OCI-LY1 (cell line): ENCODE measurements around the gene PDK2.

Experiments used
- H2AFZ ChIP-seq: fragments of 200-600 bp; sonication (generic), shearing (Covaris generic); 2 replicates; pipeline ENCODE4 v1.6.0; 2014; ENCODE audit warnings: antibody characterized with exemption, mild to moderate bottlenecking, low read length
- H3F3A ChIP-seq: fragments of 200-600 bp; sonication (generic), shearing (Covaris generic); 2 replicates; pipeline ENCODE4 v1.6.0; 2014; ENCODE audit warnings: mild to moderate bottlenecking, antibody characterized with exemption, low read length, moderate library complexity; ENCODE audit not compliant: insufficient read depth
- H3K27ac ChIP-seq: fragments of 200-600 bp; sonication (generic); 2 replicates; pipeline ENCODE4 v1.5.1; 2014; ENCODE audit warnings: low read length, mixed run types, mild to moderate bottlenecking, low read depth; ENCODE audit not compliant: poor library complexity, severe bottlenecking
- H3K27me3 ChIP-seq: fragments of 200-600 bp; sonication (generic); 2 replicates; pipeline ENCODE4 v1.6.0; 2014; ENCODE audit warnings: antibody characterized with exemption, mild to moderate bottlenecking, low read length, moderate library complexity; ENCODE audit not compliant: insufficient read depth
- H3K36me3 ChIP-seq: fragments of 200-600 bp; sonication (generic); 2 replicates; pipeline ENCODE4 v1.6.1; 2014; ENCODE audit warnings: mild to moderate bottlenecking, antibody characterized with exemption, low read length, moderate library complexity, mixed read lengths; ENCODE audit not compliant: insufficient read depth
- H3K4me1 ChIP-seq: fragments of 200-600 bp; sonication (generic); 2 replicates; pipeline ENCODE4 v1.5.1; 2014; ENCODE audit warnings: mild to moderate bottlenecking, low read length, moderate library complexity; ENCODE audit not compliant: insufficient read depth, severe bottlenecking
- H3K4me2 ChIP-seq: fragments of 200-600 bp; sonication (generic), shearing (Covaris generic); 2 replicates; pipeline ENCODE4 v1.6.1; 2014; ENCODE audit warnings: low read length
- H3K4me3 ChIP-seq: fragments of 200-600 bp; sonication (generic); 2 replicates; pipeline ENCODE4 v1.5.1; 2014; ENCODE audit warnings: low read length, low read depth, mild to moderate bottlenecking, mixed read lengths; ENCODE audit not compliant: poor library complexity, severe bottlenecking
- H3K79me2 ChIP-seq: fragments of 200-600 bp; shearing (Covaris generic); 2 replicates; pipeline ENCODE4 v1.6.1; 2016; ENCODE audit warnings: mixed run types, low read length, mixed read lengths; ENCODE audit not compliant: insufficient read depth
- H3K9ac ChIP-seq: fragments of 200-600 bp; sonication (generic), shearing (Covaris generic); 2 replicates; pipeline ENCODE4 v1.6.1; 2014; ENCODE audit warnings: mild to moderate bottlenecking, low read length, mixed read lengths
- H3K9me2 ChIP-seq: fragments of 200-600 bp; sonication (generic), shearing (Covaris generic); 2 replicates; pipeline ENCODE4 v1.6.1; 2014; ENCODE audit warnings: low read depth, mild to moderate bottlenecking, low read length, mixed read lengths
- H3K9me3 ChIP-seq: fragments of 200-600 bp; shearing (Covaris generic); 2 replicates; pipeline ENCODE4 v1.6.1; 2014; ENCODE audit warnings: low read length, mixed read lengths
- H4K20me1 ChIP-seq: fragments of 200-600 bp; sonication (generic), shearing (Covaris generic); 2 replicates; pipeline ENCODE4 v1.6.0; 2016; ENCODE audit warnings: mild to moderate bottlenecking, low read length; ENCODE audit not compliant: insufficient read depth
- CTCF ChIP-seq: fragments of 200-600 bp; sonication (generic), shearing (Covaris generic); IDR thresholded peaks from 2 replicates; pipeline ENCODE4 v1.5.1; 2017; ENCODE audit warnings: mild to moderate bottlenecking, antibody characterized with exemption, low read length, moderate library complexity, mixed read lengths
- EZH2 ChIP-seq: fragments of 200-600 bp; sonication (generic), shearing (Covaris generic); IDR thresholded peaks from 2 replicates; pipeline ENCODE4 v1.8.0; 2017; ENCODE audit warnings: borderline replicate concordance, mixed run types, mild to moderate bottlenecking, antibody characterized with exemption, low read length, moderate library complexity, mixed read lengths

The PDK2 gene

GRCh38 chr17:50094753-50095619 lies at the start of gene PDK2:
TSS of gene PDK2 (plus strand) at chr17:50095351. CDS start at chr17:50095436, 85 bp downstream.
- peaks cover 15% of the 10 kb centered on the region for H3K4me1 ChIP-seq
- peak within 1 kb of the TSS; percentile 99 for H2AFZ ChIP-seq
- H3K79me2 ChIP-seq: no peaks in the 10 kb centered on the region
- H3K9me2 ChIP-seq: no peaks in the 10 kb centered on the region
- no peaks in the 10 kb centered on the region for H4K20me1 ChIP-seq
- H3K4me3 ChIP-seq: peak within 1 kb of the TSS; percentile 88
- peak within 1 kb of the TSS; percentile 80 for H3K9ac ChIP-seq
- TF ChIP-seq CTCF: no peak
- H3K4me2 ChIP-seq: peak within 1 kb of the TSS; percentile 88
- peak within 1 kb of the TSS; percentile 46 for H3K27ac ChIP-seq
- no peaks in the 10 kb centered on the region for H3K36me3 ChIP-seq
- H3K9me3 ChIP-seq: no peaks in the 10 kb centered on the region
- no peaks in the 10 kb centered on the region; the same call in 1 of the 2 replicates for H3K27me3 ChIP-seq
- H3F3A ChIP-seq: no peaks in the 10 kb centered on the region

- H3F3A ChIP-seq: no peaks in the 10 kb centered on the region
Observed at GRCh38 chr17:50046179-50046578, 49.0 kb upstream of the PDK2 start.

GRCh38 chr17:50046667-50047066 lies 48.5 kb upstream of the PDK2 start:
- H3K9me2 ChIP-seq: no peaks in the 10 kb centered on the region
- H3F3A ChIP-seq: no peaks in the 10 kb centered on the region
- no peak overlapping the region for H3K27ac ChIP-seq
- no peak overlapping the region for H3K9ac ChIP-seq
- H2AFZ ChIP-seq: no peak overlapping the region
- no peaks in the 10 kb centered on the region for H3K4me1 ChIP-seq
- H3K36me3 ChIP-seq: no peaks in the 10 kb centered on the region
- no peaks in the 10 kb centered on the region for H3K79me2 ChIP-seq
- TF ChIP-seq CTCF: no peak
- no peak for TF ChIP-seq EZH2
- H3K4me2 ChIP-seq: no peak overlapping the region
- no peaks in the 10 kb centered on the region for H4K20me1 ChIP-seq
- no peaks in the 10 kb centered on the region for H3K9me3 ChIP-seq
- H3K27me3 ChIP-seq: no peaks in the 10 kb centered on the region; the same call in 1 of the 2 replicates
- no peak overlapping the region for H3K4me3 ChIP-seq

More at GRCh38 chr17:50046179-50046578, 49.0 kb upstream of the PDK2 start:
- Histone ChIP-seq H3K36me3 (no peaks in the 10 kb centered on the region), H3K9me2 (no peaks in the 10 kb centered on the region), H2AFZ (no peak overlapping the region), H4K20me1 (no peaks in the 10 kb centered on the region), H3K79me2 (no peaks in the 10 kb centered on the region), H3K9me3 (no peaks in the 10 kb centered on the region), H3K27me3 (no peaks in the 10 kb centered on the region; the same call in 1 of the 2 replicates), H3K4me3 (no peak overlapping the region), H3K9ac (no peak overlapping the region), H3K4me1 (no peaks in the 10 kb centered on the region), H3K27ac (no peak overlapping the region), H3K4me2 (no peak overlapping the region)
- TF ChIP-seq CTCF: no peak
- no peak for TF ChIP-seq EZH2
